ENCODE results near the gene MDGA2.

MDGA2 gene

DNA sequence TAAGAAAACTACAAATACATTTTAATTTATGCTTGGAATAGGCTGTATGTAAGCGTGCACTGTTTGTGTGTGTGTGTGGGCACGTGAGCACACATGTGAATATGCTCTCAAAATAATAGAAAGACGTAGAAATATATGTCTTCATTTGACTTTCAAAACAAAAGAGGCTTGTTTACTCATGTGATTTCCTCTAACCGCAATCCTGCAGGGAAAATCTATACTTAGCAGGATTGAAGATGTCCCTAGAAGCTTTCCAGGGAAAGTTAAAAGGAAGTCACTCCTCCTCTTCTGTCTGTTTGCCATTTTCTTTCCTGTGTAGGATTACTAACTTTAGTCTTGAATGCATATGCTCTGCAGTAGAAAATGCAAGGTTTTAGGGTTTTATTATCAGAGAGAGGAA lies 404.7 kb downstream of the MDGA2 start:
- TF ChIP-seq CTCF (IDR thresholded peaks at IDR 0.05; ENCODE audit: insufficient read depth, low read depth, low read length, missing control alignments), result no peak
- no peak for DNase-seq (ENCODE audit: low read depth)
- H3K4me3 ChIP-seq (ENCODE audit: low read depth, low read length), result no peak overlapping the region

DNA sequence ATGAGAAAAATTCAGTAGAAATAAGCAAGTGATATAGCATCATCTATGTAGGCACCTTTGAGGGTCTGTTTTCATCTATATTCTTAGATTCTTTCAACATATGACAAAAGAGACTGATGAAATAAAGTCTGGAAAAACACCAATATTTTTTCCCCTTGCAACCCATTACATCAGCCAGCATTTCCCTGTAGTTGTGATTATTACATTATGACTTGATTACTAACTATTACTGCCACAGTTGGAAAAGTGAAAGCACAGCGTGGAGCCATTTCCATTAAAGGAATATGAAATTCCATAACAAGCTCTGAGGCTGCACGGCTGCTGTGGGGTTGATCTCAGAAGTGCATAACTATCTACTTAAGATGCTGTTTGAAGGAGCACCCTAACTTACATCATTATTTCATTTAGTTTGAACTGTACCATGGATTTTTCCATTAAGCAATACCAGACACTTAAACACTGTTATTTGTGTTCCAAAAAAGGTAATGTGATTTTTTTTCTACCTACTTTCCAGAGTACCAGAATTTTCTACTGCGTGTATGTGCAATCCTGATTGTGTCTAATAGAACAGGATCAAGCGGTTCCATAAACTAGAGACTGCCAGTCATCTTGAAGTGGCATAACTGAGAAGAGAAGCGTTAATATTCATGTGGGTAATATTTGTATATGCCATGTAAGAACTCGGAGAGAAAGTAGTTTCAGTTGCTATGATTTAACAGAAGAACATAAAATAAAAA lies 405.5 kb downstream of the MDGA2 start:
- H3K4me3 ChIP-seq (ENCODE audit: low read depth, low read length), result no peak overlapping the region
- TF ChIP-seq CTCF (IDR thresholded peaks at IDR 0.05; ENCODE audit: insufficient read depth, low read depth, low read length, missing control alignments), result no peak
- DNase-seq (ENCODE audit: low read depth), result no peak

GRCh38 chr14:47264842-47265241 lies 410.6 kb downstream of the MDGA2 start:
- no peak for DNase-seq (ENCODE audit: low read depth)
- H3K4me3 ChIP-seq (ENCODE audit: low read depth, low read length), result no peak overlapping the region
- TF ChIP-seq CTCF (IDR thresholded peaks at IDR 0.05; ENCODE audit: insufficient read depth, low read depth, low read length, missing control alignments), result no peak

DNA sequence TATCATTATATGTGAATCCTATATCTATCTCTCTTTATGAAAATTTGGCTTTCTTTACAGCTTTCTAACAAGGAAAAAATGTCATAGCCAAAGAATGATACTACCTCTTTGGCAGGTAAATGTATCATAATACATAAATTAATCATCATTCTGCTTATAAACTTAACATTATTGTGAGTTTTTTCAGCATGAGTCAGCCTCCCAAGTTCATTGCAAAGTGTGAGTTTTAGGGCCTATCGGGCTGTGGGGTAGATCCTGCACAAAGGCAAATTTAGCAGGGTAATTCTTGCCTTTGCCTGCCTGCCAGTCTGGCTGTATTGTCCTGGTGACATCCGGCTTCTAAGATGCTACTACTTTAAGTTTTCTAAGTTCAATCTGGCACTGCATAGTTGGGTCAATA lies 412.6 kb downstream of the MDGA2 start:
- no peak overlapping the region for H3K4me3 ChIP-seq (ENCODE audit: low read depth, low read length)
- no peak for TF ChIP-seq CTCF (IDR thresholded peaks at IDR 0.05; ENCODE audit: insufficient read depth, low read depth, low read length, missing control alignments)
- DNase-seq (ENCODE audit: low read depth), result no peak

- no peak for DNase-seq (ENCODE audit: low read depth)
- no peak for TF ChIP-seq CTCF (IDR thresholded peaks at IDR 0.05; ENCODE audit: insufficient read depth, low read depth, low read length, missing control alignments)
- no peak overlapping the region for H3K4me3 ChIP-seq (ENCODE audit: low read depth, low read length)
Measured at GRCh38 chr14:47261350-47261749, 414.1 kb downstream of the MDGA2 start.

DNA sequence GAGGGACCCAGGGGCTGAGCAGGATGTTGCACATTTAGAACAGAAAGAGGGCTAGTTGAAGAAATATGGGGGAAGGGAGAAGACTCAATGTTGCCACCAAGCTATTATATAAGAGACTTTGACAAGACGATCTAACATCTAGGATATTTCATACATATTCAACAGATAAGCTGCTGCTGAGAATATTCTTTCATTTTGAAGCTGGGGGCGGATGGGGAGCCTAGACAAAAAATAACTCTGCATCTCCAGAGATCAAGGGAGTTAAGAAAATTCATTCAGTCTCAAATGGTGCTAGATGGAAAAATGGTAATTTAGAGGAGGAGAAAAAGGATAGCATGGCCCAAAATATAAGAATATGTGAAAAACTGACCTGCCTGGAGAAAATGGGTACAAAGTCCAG lies 415.6 kb downstream of the MDGA2 start:
- no peak for DNase-seq (ENCODE audit: low read depth)
- no peak for TF ChIP-seq CTCF (IDR thresholded peaks at IDR 0.05; ENCODE audit: insufficient read depth, low read depth, low read length, missing control alignments)
- no peak overlapping the region for H3K4me3 ChIP-seq (ENCODE audit: low read depth, low read length)

GRCh38 chr14:47257013-47257412 lies 418.4 kb downstream of the MDGA2 start:
- no peak overlapping the region for H3K4me3 ChIP-seq (ENCODE audit: low read depth, low read length)
- TF ChIP-seq CTCF (IDR thresholded peaks at IDR 0.05; ENCODE audit: insufficient read depth, low read depth, low read length, missing control alignments), result no peak
- DNase-seq (ENCODE audit: low read depth), result no peak
